SU-DHL-6 (cell line): Measurements from ENCODE around the gene DCUN1D2.

ENCODE experiments used
- H2AFZ ChIP-seq: fragments of 200-600 bp; sonication (generic); 2 replicates; pipeline ENCODE4 v1.6.1; 2014; ENCODE audit warnings: low read depth, mild to moderate bottlenecking, moderate library complexity, mixed read lengths, antibody characterized with exemption, low read length; ENCODE audit not compliant: severe bottlenecking
- H3F3A ChIP-seq: fragments of 200-600 bp; shearing (Covaris generic); 2 replicates; pipeline ENCODE4 v1.6.0; 2016; ENCODE audit warnings: antibody characterized with exemption, mild to moderate bottlenecking; ENCODE audit not compliant: insufficient read depth
- H3K27ac ChIP-seq: fragments of 200-600 bp; sonication (generic); 2 replicates; pipeline ENCODE4 v1.5.1; 2016; ENCODE audit warnings: low read depth, mild to moderate bottlenecking, low read length, moderate library complexity, mixed read lengths
- H3K27me3 ChIP-seq: fragments of 200-600 bp; sonication (generic), shearing (Covaris generic); 2 replicates; pipeline ENCODE4 v1.6.0; 2014; ENCODE audit warnings: mild to moderate bottlenecking, low read length
- H3K36me3 ChIP-seq: fragments of 200-600 bp; sonication (generic); 2 replicates; pipeline ENCODE4 v1.6.1; 2014; ENCODE audit warnings: mild to moderate bottlenecking, low read length, mixed read lengths
- H3K4me2 ChIP-seq: fragments of 300-600, 200-600 bp; shearing (Covaris generic), sonication (generic); 2 replicates; pipeline ENCODE4 v1.6.0; 2014; ENCODE audit warnings: low read length, low read depth, mild to moderate bottlenecking; ENCODE audit not compliant: poor library complexity, severe bottlenecking
- H3K4me3 ChIP-seq: fragments of 200-600 bp; sonication (generic); 2 replicates; pipeline ENCODE4 v1.5.1; 2014; ENCODE audit warnings: antibody characterized with exemption, low read length, mild to moderate bottlenecking, mixed read lengths; ENCODE audit not compliant: insufficient read depth, poor library complexity, severe bottlenecking
- H3K79me2 ChIP-seq: fragments of 200-600 bp; sonication (generic); 2 replicates; pipeline ENCODE4 v1.6.1; 2014; ENCODE audit warnings: mild to moderate bottlenecking, low read length, moderate library complexity; ENCODE audit not compliant: insufficient read depth
- H3K9ac ChIP-seq: fragments of 200-600 bp; sonication (generic); 2 replicates; pipeline ENCODE4 v1.7.0; 2014; ENCODE audit warnings: mild to moderate bottlenecking, low read length
- H3K9me2 ChIP-seq: fragments of 200-600 bp; sonication (generic); replicated peaks from 2 replicates; pipeline ENCODE4 v1.6.1; 2014; ENCODE audit warnings: low read length; ENCODE audit not compliant: insufficient read depth
- H3K9me3 ChIP-seq: fragments of 200-600 bp; sonication (generic); 2 replicates; pipeline ENCODE4 v1.6.1; 2014; ENCODE audit warnings: low read length, mixed read lengths; ENCODE audit not compliant: insufficient read depth
- H4K20me1 ChIP-seq: fragments of 200-600 bp; sonication (generic); 2 replicates; pipeline ENCODE4 v1.6.1; 2014; ENCODE audit warnings: low read depth, mild to moderate bottlenecking, antibody characterized with exemption, low read length, moderate library complexity, mixed read lengths
- EZH2phosphoT487 ChIP-seq: fragments of 200-600 bp; sonication (generic), shearing (Covaris generic); conservative IDR thresholded peaks from 2 replicates; pipeline ENCODE4 v1.6.1; 2018; ENCODE audit warnings: mild to moderate bottlenecking, antibody characterized with exemption, low read length, moderate library complexity, mixed read lengths
- TF ChIP-seq, protein P1 (sequence below): fragments of 200-600 bp; sonication (generic); IDR thresholded peaks from one replicate; pipeline ENCODE4 v1.5.1; 2017; ENCODE audit warnings: antibody characterized with exemption, mild to moderate bottlenecking, low read length, moderate library complexity; ENCODE audit not compliant: insufficient read depth, poor library complexity, severe bottlenecking

The DCUN1D2 gene

GRCh38 chr13:113489549-113490495 is 689 bp downstream of the DCUN1D2 start:
- TF ChIP-seq, protein P1, sequence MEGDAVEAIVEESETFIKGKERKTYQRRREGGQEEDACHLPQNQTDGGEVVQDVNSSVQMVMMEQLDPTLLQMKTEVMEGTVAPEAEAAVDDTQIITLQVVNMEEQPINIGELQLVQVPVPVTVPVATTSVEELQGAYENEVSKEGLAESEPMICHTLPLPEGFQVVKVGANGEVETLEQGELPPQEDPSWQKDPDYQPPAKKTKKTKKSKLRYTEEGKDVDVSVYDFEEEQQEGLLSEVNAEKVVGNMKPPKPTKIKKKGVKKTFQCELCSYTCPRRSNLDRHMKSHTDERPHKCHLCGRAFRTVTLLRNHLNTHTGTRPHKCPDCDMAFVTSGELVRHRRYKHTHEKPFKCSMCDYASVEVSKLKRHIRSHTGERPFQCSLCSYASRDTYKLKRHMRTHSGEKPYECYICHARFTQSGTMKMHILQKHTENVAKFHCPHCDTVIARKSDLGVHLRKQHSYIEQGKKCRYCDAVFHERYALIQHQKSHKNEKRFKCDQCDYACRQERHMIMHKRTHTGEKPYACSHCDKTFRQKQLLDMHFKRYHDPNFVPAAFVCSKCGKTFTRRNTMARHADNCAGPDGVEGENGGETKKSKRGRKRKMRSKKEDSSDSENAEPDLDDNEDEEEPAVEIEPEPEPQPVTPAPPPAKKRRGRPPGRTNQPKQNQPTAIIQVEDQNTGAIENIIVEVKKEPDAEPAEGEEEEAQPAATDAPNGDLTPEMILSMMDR, result no peak
- TF ChIP-seq EZH2phosphoT487, result no peak
- H2AFZ ChIP-seq, result peak overlapping the region; percentile 76

GRCh38 chr13:113489171-113489548 is 1.4 kb downstream of the DCUN1D2 start:
- Histone ChIP-seq H3K27me3 (no peaks in the 10 kb centered on the region), H4K20me1 (peaks cover 3% of the 10 kb centered on the region; the same call in 1 of the 2 replicates), H2AFZ (no peak overlapping the region)

More at GRCh38 chr13:113489549-113490495, 689 bp downstream of the DCUN1D2 start:
- Histone ChIP-seq H3K9me3 (no peaks in the 10 kb centered on the region), H3K9ac (peak overlapping the region; percentile 72), H3K36me3 (no peaks in the 10 kb centered on the region), H3K79me2 (peaks cover 60% of the 10 kb centered on the region), H3K4me3 (peak overlapping the region; percentile 84), H3K4me2 (peak overlapping the region; percentile 91), H3F3A (no peaks in the 10 kb centered on the region), H3K27ac (peak overlapping the region; percentile 52; the same call in 1 of the 2 replicates), H3K27me3 (no peaks in the 10 kb centered on the region), H3K9me2 (no peaks in the 10 kb centered on the region), H4K20me1 (peaks cover 3% of the 10 kb centered on the region; the same call in 1 of the 2 replicates)

GRCh38 chr13:113488283-113488682 is 2.2 kb downstream of the DCUN1D2 start:
- H2AFZ ChIP-seq, result no peak overlapping the region
- H3K27ac ChIP-seq, result no peak overlapping the region
- H3K4me3 ChIP-seq, result no peak overlapping the region
- peak overlapping the region; percentile 6; the same call in 1 of the 2 replicates for H3K9ac ChIP-seq
- peaks cover 76% of the 10 kb centered on the region for H3K79me2 ChIP-seq
- H3K4me2 ChIP-seq, result peak overlapping the region; percentile 91
- H3K36me3 ChIP-seq, result no peaks in the 10 kb centered on the region
- TF ChIP-seq, protein P1, result no peak
- no peak for TF ChIP-seq EZH2phosphoT487
- no peaks in the 10 kb centered on the region for H3F3A ChIP-seq
- no peaks in the 10 kb centered on the region for H3K9me2 ChIP-seq
- peaks cover 3% of the 10 kb centered on the region; the same call in 1 of the 2 replicates for H4K20me1 ChIP-seq
- H3K27me3 ChIP-seq, result no peaks in the 10 kb centered on the region
- no peaks in the 10 kb centered on the region for H3K9me3 ChIP-seq

More at GRCh38 chr13:113489171-113489548, 1.4 kb downstream of the DCUN1D2 start:
- Histone ChIP-seq H3K27ac (no peak overlapping the region), H3F3A (no peaks in the 10 kb centered on the region), H3K4me2 (peak overlapping the region; percentile 91), H3K4me3 (peak overlapping the region; percentile 84), H3K9me2 (no peaks in the 10 kb centered on the region), H3K36me3 (no peaks in the 10 kb centered on the region), H3K9ac (peak overlapping the region; percentile 72), H3K9me3 (no peaks in the 10 kb centered on the region), H3K79me2 (peaks cover 67% of the 10 kb centered on the region)
- TF ChIP-seq EZH2phosphoT487, result no peak
- TF ChIP-seq, protein P1, result no peak
